Hematopoietic multipotent progenitor cell treated with erythropoietin and hydrocortisone succinate and interleukin-3 and kit ligand, for 17 days (in vitro differentiated cells): ENCODE data around the gene FYCO1.
"Not testable (repeated sequence)": the region's sequence is repeated elsewhere in the genome, so short reads cannot be mapped to it uniquely, and the experiment has no call there.

Source experiments
- DNase-seq: peaks from one replicate; pipeline ENCODE4 v3.0.0-alpha.2; 2015; ENCODE audit warnings: low spot score

Gene FYCO1

DNA sequence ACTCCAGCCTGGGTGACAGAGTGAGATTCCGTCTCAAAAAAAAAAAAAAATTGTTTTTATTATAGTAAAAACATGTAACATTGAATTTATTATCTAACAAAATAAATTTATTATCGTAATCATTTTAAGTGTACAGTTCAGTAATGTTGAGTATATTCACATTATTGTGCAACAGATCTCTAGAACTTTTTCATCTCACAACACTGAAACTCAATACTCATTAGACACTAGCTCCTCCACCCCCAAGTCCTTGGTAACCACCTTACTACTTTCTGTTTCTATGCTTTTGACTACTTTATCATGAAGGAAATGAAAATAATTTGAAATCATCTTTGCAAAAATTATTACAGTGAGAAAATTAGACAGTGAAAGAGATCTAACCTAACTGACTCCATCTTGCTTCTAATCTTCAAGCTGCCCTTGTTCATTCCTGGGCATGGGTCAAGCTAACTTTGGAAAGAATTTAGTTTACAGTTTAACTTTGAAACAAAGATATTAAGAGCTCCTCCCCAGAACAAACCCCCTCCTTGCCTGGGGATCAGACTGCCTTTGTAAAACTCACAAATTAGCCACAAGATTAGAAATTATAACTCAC is 15.0 kb upstream of the FYCO1 start:
- no peak for DNase-seq

DNA sequence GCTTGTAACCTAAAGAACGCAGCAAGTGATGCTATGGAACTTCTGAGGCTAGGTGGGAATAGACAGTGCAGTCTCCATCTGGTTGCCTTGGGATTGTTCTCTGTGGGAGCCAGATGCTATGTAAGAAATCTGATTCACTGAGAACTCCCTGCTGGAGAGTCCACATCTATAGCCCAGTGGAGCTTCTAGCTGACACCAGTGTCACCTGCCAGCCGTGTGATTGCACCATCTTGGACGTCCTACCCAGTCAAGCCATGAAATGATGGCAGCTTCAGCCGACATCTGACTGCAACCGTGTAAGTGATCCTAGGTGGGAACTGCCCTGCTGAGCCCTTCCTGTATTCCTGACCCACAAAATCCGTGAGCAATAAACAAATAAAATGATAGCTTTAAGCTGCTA is 12.4 kb upstream of the FYCO1 start:
- no peak for DNase-seq

DNA sequence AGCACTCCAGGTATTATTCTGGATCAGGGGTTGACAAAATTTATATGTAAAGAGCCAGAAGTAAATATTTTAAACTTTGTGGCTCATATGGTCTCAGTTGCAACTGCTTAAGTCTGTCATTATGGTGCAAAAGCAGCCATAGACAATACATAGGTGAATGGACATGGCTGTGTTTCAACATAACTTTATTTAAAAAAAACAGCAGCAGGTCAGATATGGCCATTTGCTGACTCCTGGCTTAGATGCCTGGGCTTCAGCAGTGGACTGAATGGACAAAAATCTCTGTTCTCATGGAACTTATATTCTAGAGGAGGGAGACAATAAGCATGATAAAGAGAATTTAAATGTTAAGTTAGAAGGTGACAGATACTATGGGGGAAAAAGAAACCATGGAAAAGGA is 11.7 kb upstream of the FYCO1 start:
- no peak for DNase-seq

DNA sequence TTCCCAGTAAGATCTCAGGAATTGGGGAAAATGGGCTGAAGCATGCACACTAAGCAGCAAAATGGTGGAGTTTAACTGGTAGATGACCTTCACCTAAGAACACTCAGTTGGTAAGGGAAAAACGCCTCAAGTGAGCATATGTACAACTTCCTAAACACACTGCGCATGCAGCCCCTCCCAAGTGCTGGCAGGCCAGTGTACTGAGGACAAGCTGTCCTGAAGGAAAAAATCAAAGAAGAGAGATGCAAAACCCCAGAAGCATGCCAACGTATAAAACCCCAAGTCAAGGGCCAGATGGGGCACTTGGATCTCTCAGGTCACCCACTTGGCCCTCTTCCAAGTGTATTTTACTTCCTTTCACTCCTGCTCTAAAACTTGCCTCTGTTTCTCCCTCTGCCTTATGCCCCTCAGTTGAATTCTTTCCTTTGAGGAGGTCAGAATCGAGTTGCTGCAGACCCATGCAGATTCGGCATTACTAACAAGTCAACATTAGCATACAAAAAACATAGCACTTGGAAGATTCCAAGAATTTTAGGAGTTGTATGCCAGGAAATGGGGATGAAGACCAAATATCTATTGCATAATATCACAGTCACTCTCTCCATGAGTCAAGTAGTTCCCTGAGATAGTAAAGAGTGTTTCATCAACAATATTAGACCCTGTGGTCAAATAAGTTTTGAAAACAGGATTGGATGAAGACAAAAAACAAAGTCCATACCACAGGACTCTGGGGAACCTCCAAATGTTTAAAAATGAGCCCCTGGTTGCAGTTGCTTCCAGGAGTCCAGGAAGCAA is 10.8 kb upstream of the FYCO1 start:
- no peak for DNase-seq

DNA sequence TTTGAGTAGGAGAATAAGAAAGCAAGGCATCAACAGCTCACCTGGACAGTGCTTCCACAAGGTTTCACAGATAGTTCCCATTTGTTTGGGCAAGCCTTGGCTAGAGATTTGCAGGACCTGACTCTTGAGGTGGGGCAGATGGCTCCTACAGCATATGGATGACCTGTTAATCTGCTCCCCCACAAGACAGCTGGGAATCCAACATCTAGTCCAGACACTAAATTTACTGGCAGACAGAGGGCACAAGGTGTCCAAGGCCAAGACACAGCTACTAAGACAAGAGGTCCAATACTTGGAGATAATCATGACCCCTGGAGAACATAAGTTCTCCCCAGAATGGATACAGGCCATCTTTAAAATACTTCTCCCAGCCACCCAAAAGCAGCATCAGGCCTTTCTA is 8.1 kb upstream of the FYCO1 start:
- DNase-seq: not testable (repeated sequence)

DNA sequence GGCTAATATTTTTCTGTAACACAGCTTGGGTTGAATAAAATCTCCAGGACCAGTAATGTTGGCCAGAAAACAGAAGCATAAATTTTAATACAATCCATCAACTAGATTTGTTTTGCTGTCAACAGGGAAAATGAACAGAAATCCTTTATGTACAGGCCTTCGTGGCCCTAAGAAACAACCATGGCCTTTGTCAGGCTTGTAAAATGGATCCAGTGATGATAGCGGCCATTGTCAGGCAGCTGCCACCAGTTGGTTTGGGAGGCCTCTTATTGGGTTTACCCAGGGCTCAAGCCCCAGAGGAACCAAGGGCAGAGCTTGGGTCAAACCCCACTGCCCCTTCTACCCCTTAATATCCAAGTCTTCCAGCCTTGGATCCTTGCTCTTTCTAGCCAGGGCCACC is 5.6 kb upstream of the FYCO1 start:
- DNase-seq: no peak

DNA sequence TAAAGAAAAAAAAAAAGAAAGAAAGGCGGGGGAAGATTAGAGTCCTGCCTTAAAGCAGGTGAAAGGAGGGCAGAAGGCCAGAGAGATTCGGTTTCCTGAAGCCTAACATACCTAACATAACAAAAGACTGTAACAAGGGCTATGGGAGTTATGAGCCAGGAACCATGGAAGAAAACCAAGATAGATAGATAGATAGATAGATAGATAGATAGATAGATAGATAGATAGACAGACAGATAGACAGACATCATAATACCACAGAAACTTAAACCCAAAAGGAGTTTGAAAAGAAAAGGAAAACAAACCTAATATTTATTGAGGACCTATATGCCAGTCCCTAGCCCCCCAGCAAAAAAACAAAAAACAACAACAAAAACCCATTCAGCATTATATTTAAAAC is 2.3 kb upstream of the FYCO1 start:
- no peak for DNase-seq

DNA sequence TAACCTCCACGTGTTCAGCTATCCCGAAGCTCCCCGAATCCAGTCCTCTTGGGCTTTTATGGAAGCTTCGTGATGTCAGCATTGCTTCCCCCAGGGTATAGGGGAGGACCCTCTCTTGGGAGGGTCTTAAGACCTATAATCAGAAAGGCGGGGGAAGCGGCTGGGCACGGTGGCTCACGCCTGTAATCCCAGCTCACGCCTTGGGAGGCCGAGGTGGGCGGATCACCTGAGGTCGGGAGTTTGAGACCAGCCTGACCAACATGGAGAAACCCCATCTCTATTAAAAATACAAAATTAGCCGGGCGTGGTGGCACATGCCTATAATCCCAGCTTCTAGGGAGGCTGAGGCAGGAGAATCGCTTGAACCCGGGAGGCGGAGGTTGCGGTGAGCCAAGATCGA is 1.9 kb upstream of the FYCO1 start:
- not testable (repeated sequence) for DNase-seq

DNA sequence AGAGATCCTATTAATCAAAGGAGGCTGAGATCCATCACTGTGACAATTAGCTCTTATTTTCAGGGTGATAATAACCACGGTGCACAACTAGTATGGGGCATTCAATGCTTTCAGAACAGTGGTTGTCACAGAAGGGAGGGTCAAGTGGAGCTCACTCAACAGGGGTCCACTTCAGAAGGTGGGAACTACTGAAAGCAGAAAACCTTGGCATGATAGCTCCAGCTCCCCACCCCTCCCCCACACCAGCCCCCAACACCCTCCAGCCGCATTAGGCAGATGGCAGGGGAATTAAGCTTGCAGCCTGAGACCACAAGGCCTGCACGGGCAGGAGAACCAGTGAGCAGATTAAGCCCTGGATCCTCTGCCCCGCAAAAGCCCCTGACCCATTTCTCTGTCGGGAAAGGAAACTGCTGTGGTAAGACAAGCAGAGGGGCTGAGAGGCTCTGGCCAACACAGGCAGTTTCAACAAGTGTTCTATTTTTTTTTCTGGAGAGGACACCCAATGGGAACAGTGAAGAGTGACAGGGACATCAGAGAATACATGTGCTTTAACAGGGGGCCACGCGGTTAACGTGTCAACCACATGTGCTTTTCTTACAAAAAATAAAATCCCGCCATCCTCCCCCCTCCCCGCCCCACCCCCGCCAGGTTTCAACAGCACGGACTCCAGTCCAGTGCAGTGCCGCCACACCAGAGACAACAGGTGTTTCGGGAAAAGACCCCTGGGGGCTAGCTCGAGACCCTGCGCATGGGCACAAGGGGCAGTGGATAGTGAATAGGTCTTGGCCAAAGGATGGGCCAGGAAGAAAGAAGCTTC is 997 bp downstream of the FYCO1 start:
- DNase-seq: no peak

DNA sequence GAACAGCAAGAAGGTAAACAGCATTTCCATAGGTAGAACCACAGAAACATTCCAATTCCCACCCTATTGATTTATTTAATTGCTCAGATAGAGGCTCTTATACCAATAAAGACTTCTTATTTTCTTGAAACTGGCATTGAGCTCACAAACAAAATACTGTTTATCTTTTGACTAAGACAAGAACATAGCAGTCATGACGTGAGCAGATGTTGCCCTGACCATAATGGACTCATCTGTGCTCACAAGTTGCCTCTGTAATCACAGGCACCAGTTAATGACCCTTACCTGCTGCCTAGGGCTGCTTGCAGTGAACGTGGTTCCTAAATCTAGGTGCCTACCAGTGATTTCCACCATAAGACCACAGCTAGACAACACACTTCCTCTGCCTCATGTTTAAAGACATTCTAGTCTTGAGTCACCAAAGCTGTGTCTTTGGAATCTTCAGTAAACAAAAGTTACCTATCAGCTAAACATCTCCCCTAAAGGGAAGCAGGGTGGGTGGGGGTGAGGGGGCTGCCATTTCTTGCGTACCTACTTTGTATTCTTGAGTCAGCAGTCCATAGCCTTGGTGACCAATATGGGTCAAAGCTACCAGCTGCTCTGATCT is 2.1 kb downstream of the FYCO1 start:
- DNase-seq: no peak

DNA sequence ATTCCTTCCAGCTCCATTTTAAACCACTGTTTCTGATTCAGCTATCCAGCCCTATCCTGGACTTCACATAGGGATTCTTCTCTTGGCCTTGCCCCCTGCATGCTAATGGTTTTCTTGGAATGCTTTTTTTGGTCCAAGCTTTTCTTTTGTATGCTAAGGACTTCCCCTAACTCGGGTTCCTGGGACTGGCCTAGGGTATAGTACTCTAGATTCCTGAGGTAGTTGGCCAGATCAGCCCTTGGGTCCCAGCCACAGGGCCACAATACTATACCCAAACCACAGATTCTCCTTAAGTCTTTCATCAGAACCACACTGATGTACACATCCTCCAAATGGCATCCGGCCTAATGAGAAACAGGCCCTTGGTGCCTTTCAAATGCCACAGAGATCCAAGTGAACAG is 2.8 kb downstream of the FYCO1 start:
- DNase-seq: no peak

DNA sequence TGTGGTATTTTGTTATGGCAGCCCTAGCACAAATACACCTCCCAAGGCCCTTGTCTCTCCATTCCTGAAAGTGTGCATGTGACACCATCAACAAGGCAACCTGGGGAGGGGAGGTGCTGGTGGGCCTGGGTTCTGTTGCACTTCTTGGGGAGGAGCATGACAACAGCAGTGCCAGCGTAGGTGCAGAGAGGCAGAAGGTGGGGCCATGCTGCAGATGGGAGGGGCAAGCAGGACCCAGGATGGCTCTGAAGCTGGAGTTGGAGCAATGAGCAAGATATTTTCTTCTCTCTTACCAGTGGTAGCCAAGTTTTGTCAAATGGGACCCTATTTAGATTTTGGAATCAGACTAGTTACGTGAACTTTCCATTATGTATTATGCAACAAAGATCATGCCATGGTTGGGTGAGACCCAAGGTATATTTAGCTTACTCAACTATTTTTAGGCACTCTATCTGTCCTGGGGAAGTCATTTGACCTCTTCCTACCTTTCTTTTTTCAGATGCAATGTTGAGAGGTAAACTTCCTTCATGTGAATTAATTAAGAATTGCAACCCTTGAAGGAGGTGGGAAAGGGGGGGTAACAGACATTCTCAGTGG is 3.4 kb downstream of the FYCO1 start:
- no peak for DNase-seq

DNA sequence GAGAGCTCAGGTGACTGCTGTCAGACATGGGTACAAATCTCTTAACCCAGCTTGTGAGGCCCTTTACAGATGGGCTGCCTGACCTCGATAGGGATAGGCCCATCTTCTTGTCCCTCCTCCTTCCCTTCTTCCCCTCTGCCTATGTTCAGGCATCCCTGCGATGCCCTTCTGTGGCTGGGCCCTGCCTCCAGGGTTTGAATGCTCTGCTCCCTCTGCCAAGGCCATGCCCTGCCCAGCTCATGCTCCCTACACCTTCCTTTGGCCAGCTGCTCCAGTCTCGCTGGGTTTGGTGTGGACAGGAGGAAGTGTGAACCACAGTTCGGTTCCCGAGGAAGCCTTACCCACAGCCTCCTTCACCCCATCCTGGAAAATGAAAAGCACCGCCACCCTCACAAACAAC is 4.3 kb downstream of the FYCO1 start:
- no peak for DNase-seq

DNA sequence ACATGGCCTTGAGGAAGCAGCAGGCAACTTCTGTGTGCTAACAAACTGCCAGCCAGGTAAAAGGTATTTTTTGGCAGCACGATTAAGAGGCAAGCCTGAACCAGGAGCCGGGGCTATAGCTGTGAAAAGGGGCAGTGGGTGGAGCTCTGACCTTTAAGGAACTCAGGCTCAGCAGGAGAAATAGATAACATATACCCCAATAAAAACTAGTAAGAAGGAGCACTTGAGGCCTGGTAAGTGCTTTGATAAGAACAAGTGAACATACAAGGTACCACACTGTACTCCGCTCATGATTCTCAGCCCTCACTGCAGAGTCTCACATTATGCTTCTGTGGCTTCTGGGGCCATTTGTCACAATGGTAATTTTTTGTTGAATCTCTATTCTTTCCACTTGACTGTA is 5.4 kb downstream of the FYCO1 start:
- peak; percentile 32 for DNase-seq

DNA sequence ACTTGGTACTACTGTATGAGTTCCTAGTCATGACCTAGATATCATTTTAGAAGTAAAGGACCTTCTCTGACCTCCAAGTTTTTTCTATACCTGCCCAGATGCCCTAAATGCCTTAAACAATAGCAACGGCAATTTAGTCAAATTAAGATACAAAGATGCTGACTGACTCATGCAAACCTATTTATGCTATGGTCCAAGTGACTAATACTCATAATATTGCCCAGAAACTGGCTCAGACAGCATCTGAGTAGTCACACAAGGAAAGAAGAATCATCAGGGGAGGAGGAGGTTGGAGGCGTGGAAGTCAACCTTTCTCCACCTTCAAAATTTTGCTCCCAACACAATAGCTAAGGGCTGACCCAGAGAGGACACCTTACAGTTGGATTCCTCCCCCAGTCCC is 6.8 kb downstream of the FYCO1 start:
- no peak for DNase-seq

DNA sequence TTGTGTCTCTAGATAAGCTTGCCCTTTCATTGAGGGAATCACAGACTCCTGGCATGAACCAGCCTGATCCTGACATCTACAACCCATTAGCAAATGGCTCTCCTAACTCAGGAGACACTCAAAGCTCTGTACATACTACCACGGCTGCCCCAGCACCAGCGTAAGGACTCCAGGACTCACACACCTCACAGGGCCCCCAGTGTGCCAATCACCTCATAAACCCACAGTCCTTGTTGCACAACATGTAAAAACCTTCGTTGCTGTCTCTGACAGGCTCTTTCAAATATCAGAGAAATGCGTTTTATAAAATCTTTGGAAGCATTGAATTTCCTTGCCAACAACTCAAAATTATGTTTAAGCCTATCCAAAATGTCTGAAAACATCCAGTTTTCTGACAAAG is 7.3 kb downstream of the FYCO1 start:
- no peak for DNase-seq

DNA sequence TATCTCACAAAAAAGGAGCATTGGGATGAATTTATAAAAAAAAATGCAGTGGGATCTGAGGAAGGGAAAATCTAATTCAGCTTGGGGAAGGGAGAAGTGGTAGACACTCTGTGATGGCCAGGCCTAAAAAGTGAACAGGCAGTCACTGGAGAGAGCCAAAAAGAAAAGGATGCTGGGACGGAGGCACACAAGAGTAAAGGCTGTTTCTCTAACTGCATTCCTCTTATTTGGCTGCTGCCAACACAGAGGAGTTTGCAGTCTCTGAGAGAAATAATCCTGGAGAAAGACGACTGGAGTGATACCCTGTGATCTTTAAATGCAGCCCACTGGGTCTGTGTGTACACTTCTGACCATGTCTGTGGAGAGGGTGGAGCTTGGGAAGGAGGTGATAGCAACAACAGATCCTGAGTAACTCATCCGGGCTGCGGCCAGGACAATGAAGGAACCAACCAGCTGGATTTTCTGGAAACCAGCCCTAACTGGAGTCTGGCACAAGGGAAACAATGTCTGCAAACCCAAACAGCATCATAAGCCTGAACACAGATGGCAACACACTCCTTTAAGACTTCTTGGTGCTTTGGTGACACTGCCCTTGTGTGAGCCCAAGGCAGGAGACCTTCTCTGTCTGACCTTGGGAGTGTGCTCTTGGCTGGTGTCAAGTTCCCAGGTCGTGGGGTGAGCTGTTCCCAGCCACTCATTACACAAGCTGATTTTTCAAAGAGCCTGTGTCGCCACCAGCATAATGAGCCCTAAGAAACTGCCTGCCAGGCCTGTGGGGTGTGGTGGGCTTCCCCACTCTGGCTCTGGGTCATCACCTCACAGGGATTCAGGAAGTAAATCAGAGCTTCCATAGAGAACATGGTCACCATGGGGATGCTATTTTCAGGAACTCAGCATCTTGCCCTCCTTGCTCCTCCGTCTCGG is 8.0 kb downstream of the FYCO1 start:
- no peak for DNase-seq

DNA sequence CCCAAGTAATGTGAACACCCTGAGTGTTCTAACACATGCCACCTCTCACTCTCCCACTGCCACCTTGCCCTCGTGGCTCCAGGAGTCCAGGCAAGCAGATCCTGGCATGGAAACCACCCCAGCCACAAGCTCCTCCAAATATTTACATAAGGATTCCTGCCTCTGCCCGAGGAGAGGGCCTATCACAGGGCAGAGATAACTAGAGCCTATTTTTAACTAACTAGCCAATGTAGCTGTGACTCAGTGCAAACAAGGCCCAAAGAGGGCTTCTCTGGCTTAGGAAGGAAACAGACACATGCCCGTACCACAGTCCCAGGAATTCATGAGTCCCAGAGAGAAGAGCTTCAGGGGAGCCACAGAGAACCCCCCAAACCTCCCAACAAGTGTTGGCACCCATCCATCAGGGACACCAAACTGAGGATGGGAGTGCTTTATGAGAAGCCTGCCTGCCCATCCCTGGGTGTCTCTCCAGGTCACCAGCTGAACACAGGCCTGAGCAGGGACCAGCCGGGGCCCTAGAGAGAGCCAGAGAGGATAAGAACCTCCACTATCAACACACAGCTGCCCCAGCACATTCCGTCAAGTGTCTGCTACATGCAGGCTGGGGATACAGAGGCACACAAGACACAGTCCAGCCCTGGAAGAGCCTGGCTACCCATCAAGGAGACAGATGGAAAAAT is 9.2 kb downstream of the FYCO1 start:
- peak; percentile 51 for DNase-seq

DNA sequence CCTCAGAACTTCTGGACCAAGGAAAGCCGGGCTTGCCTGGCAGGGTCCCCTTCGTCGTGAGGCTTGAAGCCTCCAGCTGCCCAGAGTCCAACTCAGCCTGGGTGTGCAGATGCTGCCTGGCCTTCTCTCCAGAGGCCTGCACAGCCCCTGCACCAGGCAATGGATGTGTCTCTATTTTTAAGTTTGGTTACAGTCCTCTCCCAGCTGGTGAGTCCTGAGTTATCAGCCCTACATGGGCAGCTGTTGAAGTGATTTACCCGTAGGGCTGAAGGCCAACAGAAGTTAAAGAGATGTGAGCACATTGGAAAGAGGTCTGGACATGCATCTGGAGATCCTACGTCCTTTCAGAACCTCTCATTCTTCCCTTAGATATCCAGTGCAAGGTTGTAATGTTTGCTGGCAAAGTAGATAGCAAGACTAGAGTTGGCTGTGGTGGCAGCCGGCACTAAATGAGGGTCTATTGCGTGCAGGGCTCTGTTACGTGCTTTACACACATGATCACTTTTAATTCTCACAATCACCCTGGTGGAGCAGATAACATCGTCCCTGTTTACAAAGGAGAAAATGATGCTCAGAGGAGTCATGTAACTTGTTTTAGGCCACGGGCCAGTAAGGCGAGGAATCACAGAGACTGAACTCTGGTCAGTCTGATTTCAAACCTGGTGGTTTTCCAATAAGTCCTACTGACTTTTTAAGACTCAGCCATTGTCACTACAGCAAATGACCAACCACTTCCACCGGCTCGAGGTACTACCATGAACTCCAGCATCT is 9.9 kb downstream of the FYCO1 start:
- DNase-seq: no peak
